ENCODE results near the gene IL10RB. TPM values are rescaled to one million over a fixed set of nuclear protein-coding genes. Genes with fewer than 3 reads are reported as not detected.
A peak's percentile ranks its signal among the peaks of the same experiment; 100 is the strongest.

IL10RB gene
- total and polyA plus RNA-seq, 2 of the 13 experiments (the other 11 are each of a cell fraction or from before 2014, with no cell fraction given) = 17.4 to 18.2 TPM

GRCh38 chr21:33266050-33266788, at the start of gene IL10RB (continued):
- TF ChIP-seq LRRFIP1 (CRISPR knock-in tag; conservative IDR thresholded peaks at IDR 0.05) (no peak), FOSL2 (CRISPR knock-in tag; IDR thresholded peaks at IDR 0.05) (no peak), ZNF446 (CRISPR knock-in tag; IDR thresholded peaks at IDR 0.05) (no peak), TEF (CRISPR knock-in tag; IDR thresholded peaks at IDR 0.05) (no peak), ZNF615 (CRISPR knock-in tag; IDR thresholded peaks at IDR 0.05; ENCODE audit: borderline replicate concordance) (no peak), NBN (conservative IDR thresholded peaks at IDR 0.05) (no peak), ZFP36L1 (CRISPR knock-in tag; IDR thresholded peaks at IDR 0.05) (0 out of 2 replicates have a peak, but pooled peaks have one; percentile 49), ZSCAN12 (CRISPR knock-in tag; IDR thresholded peaks at IDR 0.05) (no peak), HOXD1 (CRISPR knock-in tag; IDR thresholded peaks at IDR 0.05) (no peak), SIX4 (CRISPR knock-in tag; IDR thresholded peaks at IDR 0.05) (no peak), ZNF296 (CRISPR knock-in tag; conservative IDR thresholded peaks at IDR 0.05) (no peak), ZNF800 (CRISPR knock-in tag; IDR thresholded peaks at IDR 0.05) (no peak), ZBTB7A (CRISPR knock-in tag; IDR thresholded peaks at IDR 0.05) (0 out of 2 replicates have a peak, but pooled peaks have one; percentile 32), ZNF720 (CRISPR knock-in tag; IDR thresholded peaks at IDR 0.05) (no peak), ZC3H4 (CRISPR knock-in tag; IDR thresholded peaks at IDR 0.05; ENCODE audit: borderline replicate concordance) (no peak), PCBP1 (IDR thresholded peaks at IDR 0.05; ENCODE audit: borderline replicate concordance, low read depth, low read length) (no peak), HDAC6 (IDR thresholded peaks at IDR 0.05; ENCODE audit: low read depth, low read length) (no peak), JUNB (CRISPR knock-in tag; IDR thresholded peaks at IDR 0.05; ENCODE audit: borderline replicate concordance) (no peak)
- TF ChIP-seq, protein P1, sequence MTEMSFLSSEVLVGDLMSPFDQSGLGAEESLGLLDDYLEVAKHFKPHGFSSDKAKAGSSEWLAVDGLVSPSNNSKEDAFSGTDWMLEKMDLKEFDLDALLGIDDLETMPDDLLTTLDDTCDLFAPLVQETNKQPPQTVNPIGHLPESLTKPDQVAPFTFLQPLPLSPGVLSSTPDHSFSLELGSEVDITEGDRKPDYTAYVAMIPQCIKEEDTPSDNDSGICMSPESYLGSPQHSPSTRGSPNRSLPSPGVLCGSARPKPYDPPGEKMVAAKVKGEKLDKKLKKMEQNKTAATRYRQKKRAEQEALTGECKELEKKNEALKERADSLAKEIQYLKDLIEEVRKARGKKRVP (CRISPR knock-in tag; IDR thresholded peaks at IDR 0.05) = no peak; a peak in 1 of 4 replicates
- TF ChIP-seq, protein P2, sequence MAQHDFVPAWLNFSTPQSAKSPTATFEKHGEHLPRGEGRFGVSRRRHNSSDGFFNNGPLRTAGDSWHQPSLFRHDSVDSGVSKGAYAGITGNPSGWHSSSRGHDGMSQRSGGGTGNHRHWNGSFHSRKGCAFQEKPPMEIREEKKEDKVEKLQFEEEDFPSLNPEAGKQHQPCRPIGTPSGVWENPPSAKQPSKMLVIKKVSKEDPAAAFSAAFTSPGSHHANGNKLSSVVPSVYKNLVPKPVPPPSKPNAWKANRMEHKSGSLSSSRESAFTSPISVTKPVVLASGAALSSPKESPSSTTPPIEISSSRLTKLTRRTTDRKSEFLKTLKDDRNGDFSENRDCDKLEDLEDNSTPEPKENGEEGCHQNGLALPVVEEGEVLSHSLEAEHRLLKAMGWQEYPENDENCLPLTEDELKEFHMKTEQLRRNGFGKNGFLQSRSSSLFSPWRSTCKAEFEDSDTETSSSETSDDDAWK (CRISPR knock-in tag; IDR thresholded peaks at IDR 0.05) = no peak
- TF ChIP-seq, protein P3, sequence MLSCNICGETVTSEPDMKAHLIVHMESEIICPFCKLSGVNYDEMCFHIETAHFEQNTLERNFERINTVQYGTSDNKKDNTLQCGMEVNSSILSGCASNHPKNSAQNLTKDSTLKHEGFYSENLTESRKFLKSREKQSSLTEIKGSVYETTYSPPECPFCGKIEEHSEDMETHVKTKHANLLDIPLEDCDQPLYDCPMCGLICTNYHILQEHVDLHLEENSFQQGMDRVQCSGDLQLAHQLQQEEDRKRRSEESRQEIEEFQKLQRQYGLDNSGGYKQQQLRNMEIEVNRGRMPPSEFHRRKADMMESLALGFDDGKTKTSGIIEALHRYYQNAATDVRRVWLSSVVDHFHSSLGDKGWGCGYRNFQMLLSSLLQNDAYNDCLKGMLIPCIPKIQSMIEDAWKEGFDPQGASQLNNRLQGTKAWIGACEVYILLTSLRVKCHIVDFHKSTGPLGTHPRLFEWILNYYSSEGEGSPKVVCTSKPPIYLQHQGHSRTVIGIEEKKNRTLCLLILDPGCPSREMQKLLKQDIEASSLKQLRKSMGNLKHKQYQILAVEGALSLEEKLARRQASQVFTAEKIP (CRISPR knock-in tag; IDR thresholded peaks at IDR 0.05; ENCODE audit: borderline replicate concordance) = no peak
